Left cardiac atrium (tissue), 4 donors: ENCODE measurements around the gene MRPS27. TPM values are rescaled to one million over a fixed set of nuclear protein-coding genes. Genes with fewer than 3 reads are reported as not detected.
A peak's percentile ranks its signal among the peaks of the same experiment; 100 is the strongest.

Experiments used
- ATAC-seq, 2 donors: fragments of 200-7000 bp; cut with Tn5 transposase; one replicate each; pipeline ENCODE4 v1.9.1; 2020; ENCODE audit warnings: mild to moderate bottlenecking in 2 of 2, moderate library complexity in 2 of 2
- DNase-seq: peaks from one replicate; pipeline ENCODE4 v3.0.0-alpha.2; 2020
- intact Hi-C, 2 donors: fragments of 100-400 bp; cut with DNase I; formaldehyde crosslinking; loops; one replicate each; pipeline versions ENCODE4 v1.14.1 to v1.15.1; 2022 to 2023
- total RNA-seq, 2 donors: library from RNA; stranded (reverse); fragmentation: NEBNext Ultra II Directional; extraction: Animal tissue kit (Norgen Biotek cat#: 25700); gene quantifications; one replicate each; pipeline ENCODE4 v1.2.1, GENCODE V29; 2021
- donor health status: DM: no; HTN: yes; CAD: no.
- donor health status: DM: no; HTN: yes; CAD: no; lungs with severe emphysema.
- donor health status: DM: yes; HTN: yes; CAD: no.
- donor health status: Dilated cardiomyopathy.

MRPS27 gene
- total RNA-seq, 2 donors from 2014 or later = 46.0 to 50.1 TPM

- intact Hi-C loops = no loop called here
- ATAC-seq (no peak), DNase-seq (no peak)
These were observed 98.5 kb downstream of the MRPS27 start for GRCh38 chr5:72221541-72221940.

- ATAC-seq (no peak), DNase-seq (no peak)
- intact Hi-C loops = no loop called here
These were observed 98.9 kb downstream of the MRPS27 start for GRCh38 chr5:72221099-72221498.

GRCh38 chr5:72216756-72217155 lies 103.3 kb downstream of the MRPS27 start:
- intact Hi-C loops = no loop called here
- ATAC-seq = no peak

GRCh38 chr5:72214168-72214567 lies 105.9 kb downstream of the MRPS27 start:
- DNase-seq = no peak
- intact Hi-C loops = no loop called here
- ATAC-seq = peak; percentile 52 to 87

More at GRCh38 chr5:72216756-72217155, 103.3 kb downstream of the MRPS27 start:
- no peak for DNase-seq

GRCh38 chr5:72213482-72213881 lies 106.6 kb downstream of the MRPS27 start:
- DNase-seq (no peak), ATAC-seq (no peak)
- intact Hi-C loops = no loop called here

- ATAC-seq = no peak
- no peak for DNase-seq
- intact Hi-C loops = no loop called here
These were observed 107.9 kb downstream of the MRPS27 start for GRCh38 chr5:72212171-72212570.

GRCh38 chr5:72210888-72211678 lies 109.0 kb downstream of the MRPS27 start:
- DNase-seq = peak; percentile 75
- intact Hi-C loops = no loop called here
- ATAC-seq = peak; percentile 65 to 71

- intact Hi-C loops = loop anchor here in 1 of 2 donors (10.0 kb wide), 2 partner anchors 75 kb away; no protein-coding TSS in a partner anchor
- no peak for ATAC-seq
- no peak for DNase-seq
These were observed 110.6 kb downstream of the MRPS27 start for GRCh38 chr5:72209147-72210115.

GRCh38 chr5:72208324-72208926 lies 111.6 kb downstream of the MRPS27 start:
- no peak for ATAC-seq
- no peak for DNase-seq
- intact Hi-C loops = loop anchor here in 1 of 2 donors (10.0 kb wide), 2 partner anchors 74 to 76 kb away; no protein-coding TSS in a partner anchor

- DNase-seq (no peak), ATAC-seq (no peak)
- intact Hi-C loops = loop anchor here in 1 of 2 donors (10.0 kb wide), 2 partner anchors 72 to 78 kb away; no protein-coding TSS in a partner anchor
These were observed 113.0 kb downstream of the MRPS27 start for GRCh38 chr5:72206994-72207393.

GRCh38 chr5:72206160-72206559 lies 113.9 kb downstream of the MRPS27 start:
- ATAC-seq = no peak
- intact Hi-C loops = loop anchor here in 1 of 2 donors (10.0 kb wide), 2 partner anchors 71 to 79 kb away; no protein-coding TSS in a partner anchor
- DNase-seq = no peak

- ATAC-seq = no peak
- DNase-seq = no peak
- intact Hi-C loops = loop anchor here in 1 of 2 donors (10.0 kb wide), 2 partner anchors 71 to 79 kb away; no protein-coding TSS in a partner anchor
These were observed 114.5 kb downstream of the MRPS27 start for GRCh38 chr5:72205431-72206009.

- ATAC-seq = no peak
- intact Hi-C loops = loop anchor here in 1 of 2 donors (10.0 kb wide), 2 partner anchors 70 to 80 kb away; no protein-coding TSS in a partner anchor
These were observed 115.1 kb downstream of the MRPS27 start for GRCh38 chr5:72204946-72205345.

GRCh38 chr5:72203251-72203845 lies 116.7 kb downstream of the MRPS27 start:
- intact Hi-C loops = loop anchor here in 1 of 2 donors (10.0 kb wide), 2 partner anchors 69 to 81 kb away; no protein-coding TSS in a partner anchor
- no peak for DNase-seq
- no peak for ATAC-seq

More at GRCh38 chr5:72204946-72205345, 115.1 kb downstream of the MRPS27 start:
- DNase-seq = no peak

GRCh38 chr5:72202331-72202825 lies 117.7 kb downstream of the MRPS27 start:
- ATAC-seq (no peak), DNase-seq (no peak)
- intact Hi-C loops = loop anchor here in 1 of 2 donors (10.0 kb wide), 2 partner anchors 68 to 82 kb away; no protein-coding TSS in a partner anchor

- ATAC-seq (no peak), DNase-seq (no peak)
- intact Hi-C loops = loop anchor here in 1 of 2 donors (10.0 kb wide), 2 partner anchors 65 to 85 kb away; no protein-coding TSS in a partner anchor
These were observed 120.4 kb downstream of the MRPS27 start for GRCh38 chr5:72199681-72200080.

- ATAC-seq (no peak), DNase-seq (no peak)
- intact Hi-C loops = no loop called here
These were observed 122.6 kb downstream of the MRPS27 start for GRCh38 chr5:72197393-72197792.

GRCh38 chr5:72195581-72195980 lies 124.5 kb downstream of the MRPS27 start:
- no peak for DNase-seq
- intact Hi-C loops = no loop called here
- ATAC-seq = no peak
